HG03095 (cell line): ENCODE measurements around the gene LSMEM2.
"Not testable (repeated sequence)": the region's sequence is repeated elsewhere in the genome, so short reads cannot be mapped to it uniquely, and the experiment has no call there.

Experiments
- ATAC-seq: cut with Tn5 transposase; IDR thresholded peaks from one replicate; pipeline ENCODE4 v1.9.1; 2021; ENCODE audit warnings: moderate library complexity; ENCODE audit not compliant: unreplicated experiment

Gene LSMEM2

DNA sequence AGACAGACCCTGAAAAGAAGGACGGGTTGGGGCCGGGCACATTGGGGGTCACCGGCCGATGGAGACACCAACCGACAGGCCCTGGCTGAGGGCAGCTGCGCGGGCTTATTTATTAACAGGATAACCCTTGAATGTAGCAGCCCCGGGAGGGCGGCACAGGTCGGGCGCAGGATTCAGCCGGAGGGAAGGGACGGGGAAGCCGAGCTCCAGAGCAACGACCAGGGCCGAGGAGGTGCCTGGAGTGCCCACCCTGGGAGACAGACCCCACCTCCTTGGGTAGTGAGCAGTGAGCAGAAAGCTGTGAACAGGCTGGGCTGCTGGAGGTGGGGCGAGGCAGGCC is 2.2 kb upstream of the LSMEM2 start:
- ATAC-seq = no peak

GRCh38 chr3:50278123-50278879 is 586 bp upstream of the LSMEM2 start:
- ATAC-seq = no peak

GRCh38 chr3:50279255-50280016 is 549 bp downstream of the LSMEM2 start:
- ATAC-seq = no peak

DNA sequence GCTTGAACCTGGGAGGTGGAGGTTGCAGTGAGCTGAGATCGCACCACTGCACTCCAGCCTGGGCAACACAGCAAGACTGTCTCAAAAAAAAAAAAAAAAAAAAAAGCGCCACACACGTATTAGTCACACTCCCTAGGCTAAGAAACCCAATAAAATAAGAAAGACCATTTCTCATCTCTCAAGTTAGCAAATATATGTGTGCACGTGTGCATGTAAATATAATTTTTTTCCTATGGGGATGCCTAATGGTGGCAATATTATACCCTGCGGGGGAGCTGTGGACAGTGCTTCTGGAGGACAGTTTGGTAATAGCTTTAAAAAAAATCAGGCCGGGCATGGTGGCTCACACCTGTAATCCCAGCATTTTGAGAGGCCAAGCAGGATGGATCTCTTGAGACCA is 5.2 kb downstream of the LSMEM2 start:
- ATAC-seq = not testable (repeated sequence)

- ATAC-seq = no peak
Observed at GRCh38 chr3:50286322-50287227, 7.7 kb downstream of the LSMEM2 start.

DNA sequence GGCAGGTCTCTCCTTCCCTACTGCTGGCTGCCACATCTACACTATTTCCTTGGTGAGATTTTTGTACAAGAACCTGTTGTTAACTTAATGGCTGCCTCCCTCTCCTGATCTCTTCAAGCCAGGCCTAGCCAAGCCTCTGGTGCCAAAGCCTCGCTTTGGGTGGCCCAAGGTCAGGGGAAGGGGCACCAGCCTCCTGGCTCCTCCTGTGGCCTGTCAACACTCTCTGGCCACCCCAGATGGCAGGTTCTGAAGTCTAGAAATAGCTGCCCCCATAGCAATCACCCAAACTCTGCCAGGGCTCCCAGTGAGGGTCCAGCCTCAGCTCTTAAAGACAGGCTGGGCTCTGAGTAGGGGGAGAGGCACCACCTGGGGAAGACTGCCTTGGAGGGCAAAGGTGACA is 8.4 kb downstream of the LSMEM2 start:
- ATAC-seq = no peak

DNA sequence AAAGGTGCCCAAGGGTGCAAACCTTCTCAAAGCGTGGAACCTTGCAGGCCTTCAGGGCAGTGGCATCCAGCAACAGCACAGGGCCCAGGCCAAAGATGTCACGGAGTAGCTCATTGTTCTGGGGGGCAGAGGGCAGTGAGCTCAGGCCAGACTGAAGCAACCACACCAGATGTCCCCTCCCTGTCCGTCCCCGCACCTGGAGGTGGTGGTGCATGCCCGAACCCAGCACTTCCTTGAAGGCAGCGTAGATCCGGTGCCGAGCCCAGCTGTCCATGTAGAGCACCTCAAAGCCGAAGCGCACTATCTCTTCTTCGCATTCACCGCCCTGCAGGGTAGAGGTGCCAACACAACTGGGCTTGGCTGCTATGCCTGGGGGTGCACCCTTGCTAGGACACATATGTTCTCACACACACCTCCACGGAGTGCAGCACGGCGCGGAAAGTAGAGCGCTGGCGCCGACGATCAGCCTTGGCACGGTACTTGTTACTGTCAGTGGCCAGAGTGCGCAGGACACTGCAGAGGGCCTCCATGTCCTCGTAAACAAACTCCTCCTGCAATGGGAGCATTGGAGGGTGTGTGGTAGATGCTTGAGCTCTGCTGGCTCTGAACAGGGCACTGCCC is 9.6 kb downstream of the LSMEM2 start:
- no peak for ATAC-seq

DNA sequence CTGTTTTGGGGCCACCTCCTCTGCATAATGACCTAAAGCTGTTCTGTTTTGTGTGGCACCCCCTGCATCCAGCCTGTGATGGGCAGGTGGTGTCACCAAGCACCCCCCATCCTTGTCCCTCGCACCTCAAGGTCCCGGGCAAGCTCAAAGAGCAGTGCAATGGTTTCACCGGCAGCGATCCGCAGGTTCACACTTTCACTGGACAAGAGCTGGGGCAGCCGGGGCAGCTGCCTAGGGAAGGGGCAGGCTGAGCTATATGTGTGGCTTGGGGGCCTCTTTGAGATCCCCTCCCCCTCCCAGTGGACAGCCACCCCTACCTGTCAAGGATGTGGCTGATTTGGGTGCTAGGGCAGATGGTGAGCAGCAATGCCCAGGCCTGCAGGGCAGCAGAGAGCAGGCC is 10.2 kb downstream of the LSMEM2 start:
- ATAC-seq = no peak

DNA sequence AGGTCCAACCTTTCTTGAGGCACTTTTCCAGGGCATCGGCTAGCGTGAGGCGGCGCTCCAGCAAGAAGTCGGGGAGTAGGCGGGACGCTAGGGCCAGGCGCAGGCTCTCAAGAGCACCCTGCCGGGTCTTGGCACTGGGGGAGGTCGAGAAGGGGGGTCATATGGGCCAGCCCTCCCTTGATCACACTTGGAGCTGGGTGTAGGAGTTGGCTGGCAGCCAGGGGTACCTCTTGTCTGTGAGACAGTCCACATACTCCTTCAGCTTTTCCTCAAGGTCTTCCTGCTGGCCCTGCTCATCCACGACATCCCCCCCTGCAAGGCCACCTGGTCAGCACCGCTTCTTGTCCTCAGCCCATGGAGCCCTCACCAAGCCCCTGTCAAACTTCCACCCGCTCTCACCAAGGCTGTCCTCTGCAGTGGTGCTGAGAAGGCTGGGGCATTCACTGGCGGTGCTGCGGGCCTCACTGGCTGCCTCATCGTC is 11.3 kb downstream of the LSMEM2 start:
- no peak for ATAC-seq

DNA sequence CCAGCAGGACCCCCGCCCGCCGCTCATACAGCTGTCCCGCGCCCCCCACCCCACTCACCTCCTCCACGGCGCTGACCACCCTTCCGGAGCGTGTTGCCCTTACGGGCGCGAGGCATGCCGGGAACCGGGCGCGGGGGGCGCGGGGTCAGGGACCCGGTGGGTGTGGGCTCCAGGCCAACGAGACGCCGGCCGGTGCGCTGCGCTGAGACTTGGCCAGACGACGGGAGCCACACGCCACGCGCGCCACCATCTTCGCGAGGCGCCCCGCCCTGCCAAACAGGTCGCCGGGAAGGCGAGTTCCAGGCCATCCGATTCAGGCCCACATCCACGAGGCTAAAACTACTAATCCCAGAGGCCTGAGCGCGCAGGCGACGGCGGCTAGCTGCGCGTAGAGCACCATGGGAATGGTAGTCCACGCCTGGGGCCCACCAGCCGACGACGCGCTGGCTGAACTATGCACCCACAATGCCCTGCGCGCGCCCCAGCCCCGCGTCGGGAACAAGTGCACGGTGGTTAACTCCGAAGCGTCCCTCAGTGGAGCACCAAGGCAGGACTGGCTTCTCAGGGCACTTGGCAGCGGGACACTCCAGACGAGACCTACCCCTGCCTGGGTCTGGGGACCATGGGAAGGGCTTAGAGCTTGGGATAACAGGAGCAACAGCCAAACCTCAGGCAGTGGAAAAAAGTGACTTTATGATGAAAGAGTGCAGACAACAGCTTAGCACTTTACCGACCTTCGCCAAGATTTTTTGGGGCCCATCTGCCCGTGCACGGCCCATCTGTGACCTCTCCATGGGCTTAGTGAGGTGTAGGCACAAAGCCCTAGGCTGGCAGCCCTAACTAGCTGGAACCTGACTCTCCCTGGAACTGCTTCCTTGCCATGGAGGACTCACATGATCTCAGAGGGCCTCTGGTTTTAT is 13.5 kb downstream of the LSMEM2 start, which contains the start of gene IFRD2:
IFRD2 (minus strand) TSS at position 271 of the 920 bp plus-strand sequence; CDS start at position 116, 155 bp downstream.
- ATAC-seq = peak; percentile 85

DNA sequence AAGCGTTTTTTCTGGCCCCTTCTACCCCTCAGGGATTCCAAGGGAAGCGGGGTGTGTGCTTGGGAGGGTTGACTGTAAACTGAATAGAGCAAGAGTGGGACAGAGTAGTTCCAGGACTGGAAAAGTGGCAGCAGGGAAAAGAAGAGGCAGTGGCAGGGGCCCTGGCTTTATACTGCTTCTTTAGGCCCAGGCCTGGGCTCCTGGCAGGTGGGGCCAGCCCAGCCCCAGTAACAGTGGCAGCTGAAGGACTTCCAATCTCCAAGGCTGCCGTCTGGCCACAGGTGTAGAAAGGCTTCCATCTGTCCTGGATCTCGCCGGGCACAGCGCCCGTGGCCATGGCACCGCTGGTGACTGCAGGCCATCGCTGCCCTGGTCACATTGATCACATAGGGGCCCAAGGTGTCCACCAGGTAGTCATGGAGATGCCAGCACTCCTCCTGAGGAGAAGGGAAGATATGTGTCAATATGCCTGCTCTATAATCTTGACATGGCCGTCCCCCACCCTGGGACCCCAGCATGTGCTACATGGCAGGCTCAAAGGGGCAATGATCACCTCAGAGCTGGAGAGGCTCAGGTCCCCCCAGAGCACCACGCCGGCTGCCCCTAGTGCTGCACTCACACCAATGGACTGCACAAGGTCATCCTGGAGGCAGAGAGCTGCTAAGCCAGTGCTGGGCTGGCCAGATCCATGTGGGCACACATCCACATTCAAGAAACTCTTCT is 14.4 kb downstream of the LSMEM2 start:
- ATAC-seq = no peak

DNA sequence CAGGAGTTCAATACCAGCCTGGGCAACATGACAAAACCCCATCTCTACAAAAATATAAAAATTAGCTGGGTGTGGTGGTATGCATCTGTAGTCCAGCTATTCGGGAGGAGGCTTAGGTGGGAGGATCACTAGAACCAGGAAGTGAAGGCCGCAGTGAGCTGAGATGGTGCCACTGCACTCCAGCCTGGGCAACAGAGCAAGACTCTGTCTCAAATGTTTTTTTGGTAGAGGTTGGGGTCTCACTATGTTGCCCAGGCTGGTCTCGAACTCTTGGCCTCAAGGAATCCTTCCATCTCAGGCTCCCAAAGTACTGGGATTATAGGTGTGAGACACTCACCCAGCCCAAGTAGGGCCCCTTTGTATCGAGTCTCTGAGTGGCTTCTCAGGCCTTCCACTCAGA is 15.2 kb downstream of the LSMEM2 start:
- ATAC-seq = no peak

DNA sequence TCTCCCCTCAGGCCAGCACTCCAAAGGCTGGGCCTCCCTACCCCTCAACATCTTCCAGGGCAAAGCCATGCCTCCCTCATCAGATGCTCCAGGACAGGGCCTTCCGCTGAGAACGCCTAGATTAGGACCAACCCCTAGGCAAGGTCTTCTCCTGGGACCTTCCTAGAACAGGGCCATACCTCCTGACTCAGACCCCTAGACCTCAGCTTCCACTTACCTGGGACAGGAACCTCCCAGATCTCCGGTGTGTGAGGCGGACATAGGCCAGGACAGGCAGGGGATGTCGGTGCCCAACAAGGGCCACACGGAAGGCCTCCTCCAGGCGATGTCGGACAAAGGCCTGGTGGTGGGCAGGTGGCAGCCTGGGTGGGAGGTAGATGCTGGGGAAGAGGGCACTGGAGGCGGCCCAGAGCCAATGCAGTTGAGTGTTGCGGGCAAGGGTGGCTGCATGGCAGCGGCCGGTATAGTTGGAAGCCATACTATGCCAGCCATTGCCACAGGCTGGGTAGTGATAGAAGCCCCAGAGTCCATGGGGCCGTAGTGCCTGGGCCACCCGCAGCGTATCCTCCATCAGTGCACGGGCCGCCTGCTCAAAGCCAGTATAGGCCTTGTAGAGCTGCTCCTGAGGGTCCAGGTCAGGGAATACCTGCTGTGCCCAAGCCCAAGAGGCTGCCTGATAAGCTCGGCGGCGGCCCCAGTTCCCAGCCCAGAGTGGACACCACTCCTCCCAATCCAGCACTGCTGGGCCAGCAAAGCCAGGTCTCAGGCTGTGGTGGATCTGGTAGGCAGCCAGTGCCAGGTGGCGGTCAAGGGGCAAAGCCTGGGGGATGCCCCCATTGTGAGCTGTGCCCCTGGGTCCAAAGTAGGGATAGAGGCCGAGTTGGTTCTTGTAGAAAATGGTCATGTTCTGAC is 15.9 kb downstream of the LSMEM2 start:
- no peak for ATAC-seq

DNA sequence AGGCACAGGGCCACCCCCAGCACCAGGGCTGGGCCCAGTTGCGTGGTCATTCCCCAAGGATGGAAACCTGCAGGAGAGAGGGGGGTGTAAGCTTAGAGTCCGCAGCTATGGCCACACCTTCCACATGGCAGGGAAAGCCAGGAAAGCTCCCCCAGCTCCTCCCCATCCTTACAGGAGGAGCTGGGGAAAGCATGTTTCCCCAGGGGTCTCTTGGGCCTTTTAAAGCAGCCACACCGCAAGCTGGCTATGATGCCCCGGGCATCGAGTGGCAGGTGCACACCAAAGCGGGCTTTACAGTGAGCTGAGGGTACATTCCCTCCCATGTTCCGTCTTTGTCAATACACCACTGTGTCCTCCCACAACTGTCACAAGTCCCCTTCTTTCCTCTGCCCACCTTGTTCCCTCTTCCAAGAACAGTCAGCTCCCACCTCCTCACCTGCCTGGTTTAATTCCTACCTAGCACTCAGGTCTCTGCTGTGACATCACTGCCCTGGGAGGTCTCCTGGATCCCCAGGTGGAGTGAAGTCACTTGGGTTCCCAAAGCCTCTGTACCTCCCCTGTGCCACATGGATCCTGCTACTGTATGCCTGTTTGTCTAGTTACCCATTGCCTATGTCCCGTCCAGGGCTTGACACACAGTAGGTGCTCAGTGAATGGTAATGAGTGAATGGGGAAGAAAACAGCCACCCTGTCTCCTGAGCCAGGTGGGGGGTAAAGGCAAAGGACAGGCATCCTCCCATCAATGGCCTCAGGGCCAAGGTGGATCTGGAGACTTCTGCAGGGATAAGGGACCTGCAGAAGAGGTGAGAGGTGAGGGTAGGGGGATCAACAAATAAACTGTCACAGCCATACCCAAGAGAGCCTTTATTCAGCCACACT is 16.9 kb downstream of the LSMEM2 start:
- no peak for ATAC-seq

DNA sequence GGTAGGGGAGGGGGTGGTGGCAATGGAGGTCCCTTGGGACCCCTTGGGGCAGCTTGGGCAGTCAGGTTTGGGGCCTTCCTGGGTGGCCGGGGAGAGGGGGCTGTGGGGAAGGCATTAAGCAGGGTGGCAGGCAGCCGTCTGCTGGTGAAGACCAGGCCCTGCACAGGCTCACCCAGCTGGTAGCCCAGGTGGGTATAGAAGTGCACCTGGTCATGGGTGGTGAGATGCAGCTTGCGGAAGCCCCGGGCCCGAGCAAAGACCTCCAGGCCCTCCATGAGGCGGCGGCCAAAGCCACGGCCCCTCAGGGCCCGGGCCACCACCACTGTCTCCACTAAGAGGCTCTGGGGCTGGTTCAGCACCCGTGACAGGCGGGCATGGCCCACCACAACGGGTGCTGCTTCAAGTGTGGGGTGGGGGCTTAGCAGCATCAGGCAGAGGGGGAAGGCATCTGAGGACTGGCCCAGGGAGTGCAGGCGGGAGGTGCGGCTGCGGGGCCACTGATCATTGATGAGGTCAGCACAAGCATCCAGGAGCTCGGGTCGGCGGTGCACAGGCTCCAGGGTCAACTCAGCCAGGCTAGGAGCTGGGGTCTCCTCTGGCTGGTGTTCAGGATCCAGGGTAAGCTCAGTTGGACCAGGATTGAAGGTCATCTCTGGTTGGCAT is 18.0 kb downstream of the LSMEM2 start:
- no peak for ATAC-seq

DNA sequence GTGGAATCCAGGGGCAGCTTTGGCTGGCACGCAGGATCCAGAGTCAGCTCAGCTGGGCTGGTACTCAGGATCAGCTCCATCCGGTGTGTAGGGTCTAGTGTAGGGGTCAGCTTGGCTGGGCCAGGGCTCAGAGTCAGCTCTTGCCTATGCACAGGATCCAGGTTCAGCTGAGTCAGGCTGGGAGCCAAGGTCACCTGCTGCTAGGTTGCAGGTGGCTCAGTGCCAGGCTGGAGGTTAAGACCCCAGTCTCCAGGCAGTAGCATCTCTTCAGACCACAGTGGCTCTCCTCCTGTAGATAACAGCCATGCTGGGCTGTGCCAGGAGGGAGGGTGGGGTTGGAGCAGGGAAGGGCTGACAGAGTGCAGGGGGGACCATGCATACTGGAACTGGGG is 18.5 kb downstream of the LSMEM2 start:
- ATAC-seq = no peak
